HG03196 (cell line): ENCODE results near the gene KCNK18.
"Not testable (repeated sequence)": the region's sequence is repeated elsewhere in the genome, so short reads cannot be mapped to it uniquely, and the experiment has no call there.

Experiments used
- ATAC-seq: cut with Tn5 transposase; IDR thresholded peaks from one replicate; pipeline ENCODE4 v1.9.1; 2021; ENCODE audit not compliant: unreplicated experiment

Gene KCNK18

GRCh38 chr10:117169480-117169879 lies 27.8 kb upstream of the KCNK18 start:
- no peak for ATAC-seq

GRCh38 chr10:117170244-117170643 lies 27.0 kb upstream of the KCNK18 start:
- no peak for ATAC-seq

GRCh38 chr10:117174439-117175214 lies 22.7 kb upstream of the KCNK18 start:
- peak; percentile 76 for ATAC-seq

- ATAC-seq = peak; percentile 38
Observed at GRCh38 chr10:117175215-117175900, 21.9 kb upstream of the KCNK18 start.

GRCh38 chr10:117175901-117176534 lies 21.3 kb upstream of the KCNK18 start:
- ATAC-seq = peak; percentile 61

- no peak for ATAC-seq
Observed at GRCh38 chr10:117178190-117178589, 19.1 kb upstream of the KCNK18 start.

GRCh38 chr10:117184296-117184695 lies 13.0 kb upstream of the KCNK18 start:
- no peak for ATAC-seq

- no peak for ATAC-seq
Observed at GRCh38 chr10:117184821-117185220, 12.5 kb upstream of the KCNK18 start.

- ATAC-seq = not testable (repeated sequence)
Observed at GRCh38 chr10:117185817-117186216, 11.5 kb upstream of the KCNK18 start.

- no peak for ATAC-seq
Observed at GRCh38 chr10:117186832-117187615, 10.3 kb upstream of the KCNK18 start.

- no peak for ATAC-seq
Observed at GRCh38 chr10:117188371-117188770, 8.9 kb upstream of the KCNK18 start.

- no peak for ATAC-seq
Observed at GRCh38 chr10:117189557-117189956, 7.7 kb upstream of the KCNK18 start.

GRCh38 chr10:117198088-117198487 lies 799 bp downstream of the KCNK18 start:
- no peak for ATAC-seq

- ATAC-seq = no peak
Observed at GRCh38 chr10:117201826-117202225, 4.5 kb downstream of the KCNK18 start.

- no peak for ATAC-seq
Observed at GRCh38 chr10:117204316-117204715, 7.0 kb downstream of the KCNK18 start.

GRCh38 chr10:117212176-117212575 lies 14.9 kb downstream of the KCNK18 start:
- no peak for ATAC-seq

GRCh38 chr10:117214401-117214800 lies 17.1 kb downstream of the KCNK18 start:
- ATAC-seq = no peak

- ATAC-seq = no peak
Observed at GRCh38 chr10:117215079-117215478, 17.8 kb downstream of the KCNK18 start.

- no peak for ATAC-seq
Observed at GRCh38 chr10:117216028-117216427, 18.7 kb downstream of the KCNK18 start.

GRCh38 chr10:117216611-117217195 lies 19.4 kb downstream of the KCNK18 start:
- ATAC-seq = peak; percentile 77
